PFSK-1 (cell line): ENCODE measurements around the gene PCED1A.

Experiments
- FOXP2 ChIP-seq: optimal IDR thresholded peaks from 2 replicates; pipeline ENCODE3; 2011; ENCODE audit warnings: borderline replicate concordance, control low read depth, inconsistent platforms; ENCODE audit not compliant: insufficient read depth; ENCODE audit errors: extremely low read length, extremely low read depth
- POLR2AphosphoS5 ChIP-seq: IDR thresholded peaks from 2 replicates; pipeline ENCODE4 v1.6.1; 2012; ENCODE audit warnings: low read depth, mild to moderate bottlenecking, control low read depth, low read length, moderate library complexity
- REST ChIP-seq, 2 experiments: IDR thresholded peaks; 2 replicates each; pipeline versions ENCODE4 v1.6.1 to v1.8.0; 2011 to 2012; ENCODE audit warnings: low read depth in 2 of 2, low read length in 2 of 2, control low read depth in 1 of 2, inconsistent platforms in 1 of 2, mild to moderate bottlenecking in 1 of 2, moderate library complexity in 1 of 2; ENCODE audit not compliant: insufficient read depth in 1 of 2
- TAF1 ChIP-seq: IDR thresholded peaks from 2 replicates; pipeline ENCODE4 v1.6.1; 2012; ENCODE audit warnings: low read length, control low read depth, borderline replicate concordance; ENCODE audit not compliant: insufficient read depth

- TF ChIP-seq POLR2AphosphoS5 (no peak; the same call in 1 of the 2 replicates), TAF1 (no peak), FOXP2 (no peak), REST (IDR thresholded peaks at IDR 0.05; ENCODE audit: insufficient read depth in 1 of 2, low read depth in 2 of 2, low read length in 2 of 2) (no peak)
These were observed 46.2 kb downstream of the PCED1A start for GRCh38 chr20:2794202-2794748.
